K562 (cell line): ENCODE results near the gene KIF5A. TPM values are rescaled to one million over a fixed set of nuclear protein-coding genes. Genes with fewer than 3 reads are reported as not detected.

ENCODE experiments used
- ERF ChIP-seq: fragments of 450-650 bp; formaldehyde crosslinking; IDR thresholded peaks from 2 replicates; pipeline ENCODE4 v1.4.0; 2020; ENCODE audit warnings: mild to moderate bottlenecking, mixed read lengths
- FOXK2 ChIP-seq, 2 experiments: fragments of 450-650 bp; IDR thresholded peaks in 1 of 2; conservative IDR thresholded peaks in 1 of 2; 2 replicates each; pipeline ENCODE4 v1.6.1; 2016; ENCODE audit warnings: low read depth in 2 of 2, mild to moderate bottlenecking in 1 of 2
- HDAC6 ChIP-seq: IDR thresholded peaks from 2 replicates; pipeline ENCODE4 v1.6.1; 2012; ENCODE audit warnings: low read depth, mild to moderate bottlenecking, control low read depth, inconsistent platforms, low read length, moderate library complexity
- POLR2AphosphoS2 ChIP-seq: IDR thresholded peaks from 2 replicates; pipeline ENCODE4 v1.6.1; 2012; ENCODE audit warnings: low read length, improper control_type of control experiment
- REST ChIP-seq, 2 experiments: fragments of 450-650 bp; formaldehyde crosslinking in 1 of 2; IDR thresholded peaks; 2 replicates each; pipeline versions ENCODE4 v1.4.0 to v1.6.1; 2014 to 2020; ENCODE audit warnings: mild to moderate bottlenecking in 2 of 2, borderline replicate concordance in 1 of 2, low read depth in 1 of 2
- RNF219 ChIP-seq: fragments of 250-450 bp; sonication (Bioruptor Pico); IDR thresholded peaks from 2 replicates; pipeline ENCODE4 v1.5.0; 2022; ENCODE audit warnings: mild to moderate bottlenecking
- SIX5 ChIP-seq, 2 experiments: IDR thresholded peaks; 2 replicates each; pipeline ENCODE4 v1.6.1; 2011; ENCODE audit warnings: low read length in 2 of 2, borderline replicate concordance in 1 of 2, low read depth in 1 of 2, mild to moderate bottlenecking in 1 of 2, moderate library complexity in 1 of 2; ENCODE audit not compliant: insufficient read depth in 1 of 2
- TRIM24 ChIP-seq, 2 experiments: fragments of 450-650 bp; IDR thresholded peaks; 2 replicates each; pipeline ENCODE4 v1.6.1; 2016
- polyA plus RNA-seq, 8 experiments: library from polyadenylated mRNA; depleted of rRNA in 4 of 8; stranded (reverse) in 5 of 8; unstranded in 3 of 8; fragments of >200 nt; fragmentation: Nextera tagmentation in 2 of 8; fragmentation: Illumina TruSeq in 1 of 8; extraction: Ambion mirVana in 2 of 8; extraction: Trizol in 1 of 8; gene quantifications; 2 replicates each; pipeline versions ENCODE4 v1.2.1 to v1.2.3, GENCODE V29; 2011 to 2014; ENCODE audit warnings: inconsistent platforms in 1 of 8, missing spikeins in 1 of 8
- total RNA-seq, 7 experiments: library from RNA; depleted of rRNA in 6 of 7; stranded (reverse); fragments of >200 nt in 6 of 7; fragmentation: Illumina TruSeq in 2 of 7; extraction: Trizol in 2 of 7; gene quantifications; 2 replicates each; pipeline versions ENCODE4 v1.2.1 to v1.2.3, GENCODE V29; 2011 to 2021; ENCODE audit warnings: low replicate concordance in 1 of 7
- TF ChIP-seq, protein P1 (sequence below), 2 experiments: fragments of 150-350 bp in 1 of 2; IDR thresholded peaks; 2 replicates each; pipeline ENCODE4 v1.6.1; 2012 to 2016; ENCODE audit warnings: low read depth in 2 of 2, low read length in 2 of 2, mild to moderate bottlenecking in 1 of 2, moderate library complexity in 1 of 2

Gene KIF5A
- total and polyA plus RNA-seq, 9 of the 15 experiments (the other 6 are each of a cell fraction or from before 2014, with no cell fraction given): 3.4 to 17.7 (median 8.0) TPM

GRCh38 chr12:57522887-57523705, 26.7 kb upstream of the KIF5A start (continued):
- TF ChIP-seq, protein P1, sequence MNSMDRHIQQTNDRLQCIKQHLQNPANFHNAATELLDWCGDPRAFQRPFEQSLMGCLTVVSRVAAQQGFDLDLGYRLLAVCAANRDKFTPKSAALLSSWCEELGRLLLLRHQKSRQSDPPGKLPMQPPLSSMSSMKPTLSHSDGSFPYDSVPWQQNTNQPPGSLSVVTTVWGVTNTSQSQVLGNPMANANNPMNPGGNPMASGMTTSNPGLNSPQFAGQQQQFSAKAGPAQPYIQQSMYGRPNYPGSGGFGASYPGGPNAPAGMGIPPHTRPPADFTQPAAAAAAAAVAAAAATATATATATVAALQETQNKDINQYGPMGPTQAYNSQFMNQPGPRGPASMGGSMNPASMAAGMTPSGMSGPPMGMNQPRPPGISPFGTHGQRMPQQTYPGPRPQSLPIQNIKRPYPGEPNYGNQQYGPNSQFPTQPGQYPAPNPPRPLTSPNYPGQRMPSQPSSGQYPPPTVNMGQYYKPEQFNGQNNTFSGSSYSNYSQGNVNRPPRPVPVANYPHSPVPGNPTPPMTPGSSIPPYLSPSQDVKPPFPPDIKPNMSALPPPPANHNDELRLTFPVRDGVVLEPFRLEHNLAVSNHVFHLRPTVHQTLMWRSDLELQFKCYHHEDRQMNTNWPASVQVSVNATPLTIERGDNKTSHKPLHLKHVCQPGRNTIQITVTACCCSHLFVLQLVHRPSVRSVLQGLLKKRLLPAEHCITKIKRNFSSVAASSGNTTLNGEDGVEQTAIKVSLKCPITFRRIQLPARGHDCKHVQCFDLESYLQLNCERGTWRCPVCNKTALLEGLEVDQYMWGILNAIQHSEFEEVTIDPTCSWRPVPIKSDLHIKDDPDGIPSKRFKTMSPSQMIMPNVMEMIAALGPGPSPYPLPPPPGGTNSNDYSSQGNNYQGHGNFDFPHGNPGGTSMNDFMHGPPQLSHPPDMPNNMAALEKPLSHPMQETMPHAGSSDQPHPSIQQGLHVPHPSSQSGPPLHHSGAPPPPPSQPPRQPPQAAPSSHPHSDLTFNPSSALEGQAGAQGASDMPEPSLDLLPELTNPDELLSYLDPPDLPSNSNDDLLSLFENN (IDR thresholded peaks at IDR 0.05; ENCODE audit: low read depth in 2 of 2, low read length in 2 of 2): 0 out of 4 replicates have a peak, but pooled peaks of 1 of the 2 experiments have one; percentile 14
- no peak for TF ChIP-seq HDAC6
- no peak for TF ChIP-seq TRIM24 (IDR thresholded peaks at IDR 0.05)
- TF ChIP-seq REST (IDR thresholded peaks at IDR 0.05; ENCODE audit: borderline replicate concordance): peak; percentile 86
- 0 out of 2 replicates have a peak, but pooled peaks have one; percentile 39 for TF ChIP-seq REST (CRISPR knock-in tag; IDR thresholded peaks at IDR 0.05; ENCODE audit: low read depth)
- no peak for TF ChIP-seq SIX5 (IDR thresholded peaks at IDR 0.05; ENCODE audit: borderline replicate concordance in 1 of 2, insufficient read depth in 1 of 2, low read depth in 1 of 2, low read length in 2 of 2)
- no peak for TF ChIP-seq ERF
- peak; percentile 66; the same call in 1 of the 2 replicates for TF ChIP-seq POLR2AphosphoS2
- 0 out of 4 replicates have a peak, but pooled peaks of 1 of the 2 experiments have one; percentile 16 for TF ChIP-seq FOXK2 (conservative IDR thresholded peaks at IDR 0.05 in 1 of 2, IDR thresholded peaks at IDR 0.05 in 1 of 2; ENCODE audit: low read depth in 2 of 2)
- no peak for TF ChIP-seq RNF219
